K562 (cell line): ENCODE results near the gene RHBG. TPM values are rescaled to one million over a fixed set of nuclear protein-coding genes. Genes with fewer than 3 reads are reported as not detected.

ENCODE experiments used
- CAMTA2 ChIP-seq: fragments of 250-450 bp; sonication (Bioruptor Pico); conservative IDR thresholded peaks from 2 replicates; pipeline ENCODE4 v1.5.1; 2022
- CBX2 ChIP-seq: fragments of 200-600 bp; sonication (generic); IDR thresholded peaks from one replicate; pipeline ENCODE4 v1.6.1; 2012; ENCODE audit warnings: mild to moderate bottlenecking, low read length, inconsistent platforms; ENCODE audit not compliant: insufficient read depth, poor library complexity, severe bottlenecking
- CBX8 ChIP-seq: fragments of 200-600 bp; sonication (generic); IDR thresholded peaks from 2 replicates; pipeline ENCODE4 v1.6.1; 2012; ENCODE audit warnings: borderline replicate concordance, mixed run types, low read depth, mild to moderate bottlenecking, moderate library complexity, mixed read lengths, low read length, control low read depth, inconsistent platforms; ENCODE audit not compliant: poor library complexity, severe bottlenecking; ENCODE audit errors: extremely low read depth
- CEBPB ChIP-seq: fragments of 450-650 bp; IDR thresholded peaks from 2 replicates; pipeline ENCODE4 v1.6.1; 2016; ENCODE audit warnings: missing genetic modification characterization, missing compliant biosample characterization
- COPS2 ChIP-seq: fragments of 450-650 bp; conservative IDR thresholded peaks from 2 replicates; pipeline ENCODE4 v1.6.1; 2016; ENCODE audit warnings: mild to moderate bottlenecking, moderate library complexity
- FOXA1 ChIP-seq: fragments of 450-650 bp; IDR thresholded peaks from 2 replicates; pipeline ENCODE4 v1.6.1; 2016; ENCODE audit warnings: mild to moderate bottlenecking, borderline replicate concordance
- FOXP4 ChIP-seq: sonication (generic); formaldehyde crosslinking; IDR thresholded peaks from 2 replicates; pipeline ENCODE4 v1.8.0; 2022; ENCODE audit warnings: mild to moderate bottlenecking, missing genetic modification reagents, borderline replicate concordance
- HDGF ChIP-seq: fragments of 450-650 bp; IDR thresholded peaks from 2 replicates; pipeline ENCODE4 v1.6.1; 2016
- HMGN3 ChIP-seq: IDR thresholded peaks from 2 replicates; pipeline ENCODE4 v1.6.1; 2011; ENCODE audit warnings: borderline replicate concordance, low read depth, mild to moderate bottlenecking, mixed read lengths, low read length; ENCODE audit not compliant: insufficient read length; ENCODE audit errors: extremely low read depth
- HNRNPUL1 ChIP-seq: fragments of 200-400 bp; formaldehyde crosslinking; IDR thresholded peaks from 2 replicates; pipeline ENCODE4 v1.6.1; 2017; ENCODE audit warnings: low read length
- KDM5B ChIP-seq: fragments of 200-600 bp; sonication (generic); IDR thresholded peaks from 2 replicates; pipeline ENCODE4 v1.6.1; 2012; ENCODE audit warnings: low read depth, mild to moderate bottlenecking, moderate library complexity, low read length, control low read depth, inconsistent platforms; ENCODE audit not compliant: insufficient replicate concordance
- MTA3 ChIP-seq: fragments of 450-650 bp; formaldehyde crosslinking; IDR thresholded peaks from 2 replicates; pipeline ENCODE4 v1.6.1; 2017; ENCODE audit warnings: mild to moderate bottlenecking, borderline replicate concordance
- NBN ChIP-seq: fragments of 450-650 bp; IDR thresholded peaks from 2 replicates; pipeline ENCODE4 v1.6.1; 2016; ENCODE audit warnings: low read depth, mild to moderate bottlenecking
- NR2F6 ChIP-seq: fragments of 450-650 bp; formaldehyde crosslinking; IDR thresholded peaks from 2 replicates; pipeline ENCODE4 v1.4.0; 2020; ENCODE audit warnings: mild to moderate bottlenecking
- RB1 ChIP-seq: fragments of 450-650 bp; IDR thresholded peaks from 2 replicates; pipeline ENCODE4 v1.6.1; 2017; ENCODE audit warnings: low read depth, mild to moderate bottlenecking
- RUNX1 ChIP-seq: sonication (generic); IDR thresholded peaks from 2 replicates; pipeline ENCODE4 v1.6.1; 2016; ENCODE audit warnings: antibody characterized with exemption, low read depth
- SIX5 ChIP-seq, 2 experiments: IDR thresholded peaks; 2 replicates each; pipeline ENCODE4 v1.6.1; 2011; ENCODE audit warnings: low read length in 2 of 2, borderline replicate concordance in 1 of 2, low read depth in 1 of 2, mild to moderate bottlenecking in 1 of 2, moderate library complexity in 1 of 2; ENCODE audit not compliant: insufficient read depth in 1 of 2
- SMARCE1 ChIP-seq: fragments of 450-650 bp; IDR thresholded peaks from 2 replicates; pipeline ENCODE4 v1.7.1; 2016; ENCODE audit warnings: mild to moderate bottlenecking
- STAT5A ChIP-seq: IDR thresholded peaks from 2 replicates; pipeline ENCODE4 v1.6.1; 2012; ENCODE audit warnings: low read length, inconsistent platforms, borderline replicate concordance
- XRCC4 ChIP-seq: IDR thresholded peaks from one replicate; pipeline ENCODE4 v1.6.1; 2011; ENCODE audit not compliant: insufficient read depth, insufficient read length; ENCODE audit errors: extremely low read depth
- ZNF644 ChIP-seq: fragments of 200-800 bp; sonication (Bioruptor generic); IDR thresholded peaks from 2 replicates; pipeline ENCODE4 v1.6.1; 2016; ENCODE audit warnings: low read depth, missing genetic modification characterization, missing compliant biosample characterization
- polyA plus RNA-seq, 8 experiments: library from polyadenylated mRNA; depleted of rRNA in 4 of 8; stranded (reverse) in 5 of 8; unstranded in 3 of 8; fragments of >200 nt; fragmentation: Nextera tagmentation in 2 of 8; fragmentation: Illumina TruSeq in 1 of 8; extraction: Ambion mirVana in 2 of 8; extraction: Trizol in 1 of 8; gene quantifications; 2 replicates each; pipeline versions ENCODE4 v1.2.1 to v1.2.3, GENCODE V29; 2011 to 2014; ENCODE audit warnings: inconsistent platforms in 1 of 8, missing spikeins in 1 of 8
- total RNA-seq, 7 experiments: library from RNA; depleted of rRNA in 6 of 7; stranded (reverse); fragments of >200 nt in 6 of 7; fragmentation: Illumina TruSeq in 2 of 7; extraction: Trizol in 2 of 7; gene quantifications; 2 replicates each; pipeline versions ENCODE4 v1.2.1 to v1.2.3, GENCODE V29; 2011 to 2021; ENCODE audit warnings: low replicate concordance in 1 of 7
- TF ChIP-seq, protein P1 (sequence below): fragments of 450-650 bp; IDR thresholded peaks from 2 replicates; pipeline ENCODE4 v1.6.1; 2016; ENCODE audit warnings: borderline replicate concordance
- TF ChIP-seq, protein P2 (sequence below): fragments of 450-650 bp; conservative IDR thresholded peaks from 2 replicates; pipeline ENCODE4 v1.6.1; 2016; ENCODE audit warnings: missing genetic modification characterization, low read depth, mild to moderate bottlenecking, control low read depth, missing compliant biosample characterization

RHBG gene
- total and polyA plus RNA-seq, 9 of the 15 experiments (the other 6 are each of a cell fraction or from before 2014, with no cell fraction given), result not detected

- TF ChIP-seq XRCC4 (no peak), MTA3 (0 out of 2 replicates have a peak, but pooled peaks have one; percentile 65), CEBPB (tag) (no peak), RUNX1 (no peak), CBX2 (no peak), CAMTA2 (CRISPR knock-in tag) (no peak), NR2F6 (CRISPR knock-in tag) (no peak), HDGF (no peak), KDM5B (peak; percentile 87), NBN (no peak; the same call in 1 of the 2 replicates), FOXA1 (no peak), SIX5 (IDR thresholded peaks at IDR 0.05; ENCODE audit: borderline replicate concordance in 1 of 2, insufficient read depth in 1 of 2, low read depth in 1 of 2, low read length in 2 of 2) (peak; percentile 83 to 89), FOXP4 (peak; percentile 71; the same call in 1 of the 2 replicates), CBX8 (no peak), SMARCE1 (no peak), COPS2 (no peak), HNRNPUL1 (no peak), STAT5A (no peak), ZNF644 (tag) (no peak), RB1 (0 out of 2 replicates have a peak, but pooled peaks have one; percentile 48), HMGN3 (no peak)
- TF ChIP-seq, protein P1, sequence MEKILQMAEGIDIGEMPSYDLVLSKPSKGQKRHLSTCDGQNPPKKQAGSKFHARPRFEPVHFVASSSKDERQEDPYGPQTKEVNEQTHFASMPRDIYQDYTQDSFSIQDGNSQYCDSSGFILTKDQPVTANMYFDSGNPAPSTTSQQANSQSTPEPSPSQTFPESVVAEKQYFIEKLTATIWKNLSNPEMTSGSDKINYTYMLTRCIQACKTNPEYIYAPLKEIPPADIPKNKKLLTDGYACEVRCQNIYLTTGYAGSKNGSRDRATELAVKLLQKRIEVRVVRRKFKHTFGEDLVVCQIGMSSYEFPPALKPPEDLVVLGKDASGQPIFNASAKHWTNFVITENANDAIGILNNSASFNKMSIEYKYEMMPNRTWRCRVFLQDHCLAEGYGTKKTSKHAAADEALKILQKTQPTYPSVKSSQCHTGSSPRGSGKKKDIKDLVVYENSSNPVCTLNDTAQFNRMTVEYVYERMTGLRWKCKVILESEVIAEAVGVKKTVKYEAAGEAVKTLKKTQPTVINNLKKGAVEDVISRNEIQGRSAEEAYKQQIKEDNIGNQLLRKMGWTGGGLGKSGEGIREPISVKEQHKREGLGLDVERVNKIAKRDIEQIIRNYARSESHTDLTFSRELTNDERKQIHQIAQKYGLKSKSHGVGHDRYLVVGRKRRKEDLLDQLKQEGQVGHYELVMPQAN, result peak; percentile 94
- TF ChIP-seq, protein P2, sequence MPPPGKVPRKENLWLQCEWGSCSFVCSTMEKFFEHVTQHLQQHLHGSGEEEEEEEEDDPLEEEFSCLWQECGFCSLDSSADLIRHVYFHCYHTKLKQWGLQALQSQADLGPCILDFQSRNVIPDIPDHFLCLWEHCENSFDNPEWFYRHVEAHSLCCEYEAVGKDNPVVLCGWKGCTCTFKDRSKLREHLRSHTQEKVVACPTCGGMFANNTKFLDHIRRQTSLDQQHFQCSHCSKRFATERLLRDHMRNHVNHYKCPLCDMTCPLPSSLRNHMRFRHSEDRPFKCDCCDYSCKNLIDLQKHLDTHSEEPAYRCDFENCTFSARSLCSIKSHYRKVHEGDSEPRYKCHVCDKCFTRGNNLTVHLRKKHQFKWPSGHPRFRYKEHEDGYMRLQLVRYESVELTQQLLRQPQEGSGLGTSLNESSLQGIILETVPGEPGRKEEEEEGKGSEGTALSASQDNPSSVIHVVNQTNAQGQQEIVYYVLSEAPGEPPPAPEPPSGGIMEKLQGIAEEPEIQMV (tag), result no peak
Measured at GRCh38 chr1:156338180-156338976, 30.6 kb upstream of the RHBG start, which contains the start of the genes CCT3 and TSACC (continued).
